Cerebellar nuclear complex (tissue), 1 donor: ENCODE results near the gene NEUROG3.
"Not testable (repeated sequence)": the region's sequence is repeated elsewhere in the genome, so short reads cannot be mapped to it uniquely, and the experiment has no call there.

Experiments used
- DNase-seq, 2 experiments: peaks; one replicate each; lab custom pipeline; 2025; lab: John Stamatoyannopoulos, UW

The NEUROG3 gene

DNA sequence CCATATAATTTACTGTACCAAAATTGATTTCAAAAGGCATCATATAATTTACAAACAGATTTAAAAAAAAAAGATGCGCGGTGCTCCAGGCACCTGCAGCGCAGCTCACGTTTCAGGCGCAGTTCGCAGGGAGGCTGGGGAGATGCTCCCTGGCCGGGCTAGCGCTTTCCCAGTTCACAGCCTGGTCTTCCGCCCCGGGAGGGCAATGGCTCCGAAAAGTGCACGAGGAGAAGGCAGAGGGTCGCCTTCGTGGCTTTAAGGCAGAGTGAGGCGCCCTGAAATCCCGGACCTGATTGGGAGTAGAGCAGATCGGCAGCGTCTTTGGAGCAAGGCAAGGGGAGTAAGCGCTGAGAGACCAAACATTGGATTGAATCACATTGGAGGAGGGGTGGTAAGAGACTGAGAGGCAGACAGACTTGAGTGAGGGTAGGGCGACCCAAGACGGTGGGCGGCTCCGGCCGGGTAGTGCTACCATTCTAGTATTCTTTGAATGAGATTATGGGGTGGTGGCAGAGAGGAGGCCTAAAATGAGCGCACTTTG is 1.5 kb downstream of the NEUROG3 start:
- no peak for DNase-seq

DNA sequence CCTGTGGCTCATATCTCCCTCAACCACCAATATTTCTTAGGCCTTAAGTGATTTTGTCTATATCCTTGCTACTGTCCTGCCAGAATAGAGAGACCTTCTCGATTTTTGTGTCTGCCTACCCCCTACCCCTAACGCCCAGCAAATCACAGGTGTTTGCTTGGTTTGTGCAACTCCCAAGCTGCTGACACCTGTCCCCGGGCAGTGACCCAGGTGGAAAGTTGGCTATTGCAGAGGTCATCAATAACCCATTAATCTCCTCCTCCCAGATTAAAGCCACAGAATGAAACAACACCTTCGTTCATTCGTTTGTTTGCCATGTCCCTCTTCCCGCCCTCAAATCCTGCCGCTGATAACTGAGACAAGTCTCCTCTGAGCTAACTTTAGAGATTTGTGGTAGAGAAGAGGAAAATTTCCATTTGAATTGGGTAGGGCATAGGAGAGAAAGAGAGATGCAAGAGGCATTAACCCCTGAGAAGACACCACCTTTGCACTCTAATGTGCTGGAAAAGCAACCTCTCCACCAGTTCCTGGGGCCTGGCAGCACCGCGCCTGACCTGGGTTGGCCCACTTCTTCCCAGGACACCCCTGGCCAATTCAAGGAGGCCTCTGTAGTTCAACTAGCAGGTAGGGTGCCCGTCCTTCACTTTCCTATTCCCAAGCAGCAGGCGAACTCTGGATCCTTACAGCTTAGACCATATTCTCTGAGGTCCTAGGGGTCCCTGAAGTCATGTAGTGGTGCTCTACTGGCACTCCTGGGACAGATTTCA is 3.0 kb downstream of the NEUROG3 start:
- DNase-seq = no peak

GRCh38 chr10:69569396-69569934 is 3.8 kb downstream of the NEUROG3 start:
- DNase-seq = no peak

DNA sequence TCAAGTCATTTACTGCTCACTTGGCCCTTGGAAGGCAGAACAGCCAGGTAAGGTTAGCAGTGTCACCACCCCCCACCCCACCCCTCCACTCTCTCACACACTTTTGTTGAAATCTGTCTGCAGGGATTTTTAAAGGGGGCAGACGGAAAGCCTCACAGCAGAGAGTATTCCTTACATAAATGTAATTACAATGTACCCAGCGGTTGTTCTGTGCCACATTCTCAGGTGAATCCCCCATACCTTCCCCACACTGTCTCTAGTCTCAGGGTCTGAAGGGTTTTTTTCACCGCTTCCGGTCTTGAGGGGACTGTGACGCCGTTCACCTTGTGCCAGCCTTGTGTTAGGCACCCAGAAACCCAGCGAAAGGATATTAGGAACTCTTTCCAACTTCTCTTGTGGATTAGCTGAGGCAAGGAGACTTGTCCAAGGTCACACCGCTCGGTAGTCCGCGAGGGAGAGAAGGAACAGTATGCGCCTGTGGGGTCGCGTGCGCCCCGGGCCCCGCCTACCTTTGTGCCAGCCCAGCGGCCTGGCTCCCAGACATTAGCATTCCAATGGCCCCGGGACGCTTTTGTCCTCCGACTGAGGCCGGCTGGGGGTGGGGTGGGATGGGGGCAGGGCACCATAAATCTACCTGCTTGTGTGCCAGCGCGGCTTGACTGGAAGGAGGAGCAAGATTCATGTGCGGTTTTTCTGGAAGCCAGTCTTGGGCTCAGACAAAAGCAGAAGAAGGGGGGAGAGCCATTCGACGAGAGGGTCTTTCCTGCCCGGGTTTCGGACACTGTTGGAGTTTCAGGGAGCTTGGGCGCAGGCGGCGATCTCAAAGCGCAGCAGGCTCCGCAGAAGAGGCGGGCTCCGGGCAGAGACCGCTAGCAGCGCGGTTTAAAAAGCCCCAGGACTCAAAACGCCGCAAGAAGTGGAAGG is 4.5 kb downstream of the NEUROG3 start:
- DNase-seq = no peak

- DNase-seq = no peak
Observed at GRCh38 chr10:69567920-69568319, 5.3 kb downstream of the NEUROG3 start.

GRCh38 chr10:69562731-69563254 is 10.4 kb downstream of the NEUROG3 start:
- no peak for DNase-seq

GRCh38 chr10:69559525-69559924 is 13.7 kb downstream of the NEUROG3 start:
- no peak for DNase-seq

- no peak for DNase-seq
Observed at GRCh38 chr10:69558559-69558958, 14.7 kb downstream of the NEUROG3 start.

- no peak for DNase-seq
Observed at GRCh38 chr10:69554611-69555010, 18.6 kb downstream of the NEUROG3 start.

- no peak for DNase-seq
Observed at GRCh38 chr10:69553328-69553727, 19.9 kb downstream of the NEUROG3 start.

DNA sequence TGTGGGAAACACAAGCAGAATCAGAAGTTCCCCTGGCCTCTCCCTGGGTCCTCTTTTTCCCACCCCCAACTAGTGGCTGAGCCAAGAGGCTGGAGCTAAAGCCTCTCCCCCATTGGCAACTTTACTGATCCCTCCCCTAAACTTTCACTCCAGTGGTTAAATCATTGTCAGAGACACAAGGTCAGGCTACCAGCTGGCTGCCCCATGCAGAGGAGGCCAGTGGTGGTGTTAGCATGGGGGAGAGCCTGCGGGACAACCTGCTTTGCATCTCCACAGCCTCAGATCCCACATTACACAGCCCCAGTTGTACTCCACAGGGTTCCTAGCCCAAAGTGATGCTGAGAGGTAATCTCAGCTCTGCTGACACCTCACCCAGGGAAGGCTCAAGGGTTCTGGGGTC is 21.0 kb downstream of the NEUROG3 start:
- no peak for DNase-seq

DNA sequence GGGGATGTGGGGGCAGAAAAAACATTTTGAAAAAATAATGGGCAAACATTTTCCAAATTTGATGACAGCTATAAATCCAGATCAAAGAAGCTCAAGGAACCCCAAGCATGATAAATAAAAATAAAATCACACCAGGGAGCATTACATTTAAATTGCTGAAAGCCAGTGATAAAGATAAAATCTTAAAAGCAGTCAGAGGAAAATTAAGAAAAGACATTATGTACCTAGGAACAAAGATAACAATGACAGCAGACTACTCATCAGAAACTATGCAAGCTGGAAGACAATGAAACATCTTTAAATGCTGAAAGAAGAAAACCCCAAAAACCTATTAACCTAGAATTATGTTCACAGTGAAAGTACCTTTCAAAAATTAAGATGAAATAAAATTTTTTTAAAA is 23.3 kb downstream of the NEUROG3 start:
- no peak for DNase-seq

DNA sequence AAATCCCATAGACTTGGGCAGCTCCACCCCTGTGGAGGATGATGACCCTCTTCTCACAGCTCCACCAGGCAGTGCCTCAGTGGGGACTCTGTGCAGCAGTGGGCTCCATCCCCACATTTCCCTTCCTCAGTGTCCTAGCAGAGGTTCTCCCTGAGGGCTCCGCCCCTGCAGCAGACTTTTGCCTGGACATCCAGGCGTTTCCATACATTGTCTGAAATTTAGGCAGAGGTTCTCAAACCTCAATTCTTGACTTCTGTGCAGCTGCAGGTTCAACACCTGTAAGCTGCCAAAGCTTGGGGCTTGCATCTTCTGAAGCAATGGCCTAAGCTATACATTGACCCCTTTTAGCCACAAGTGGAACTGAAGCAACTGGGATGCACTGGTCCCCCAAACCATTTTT is 31.8 kb downstream of the NEUROG3 start:
- DNase-seq = no peak

- DNase-seq = no peak
Observed at GRCh38 chr10:69538461-69538860, 34.8 kb downstream of the NEUROG3 start.

DNA sequence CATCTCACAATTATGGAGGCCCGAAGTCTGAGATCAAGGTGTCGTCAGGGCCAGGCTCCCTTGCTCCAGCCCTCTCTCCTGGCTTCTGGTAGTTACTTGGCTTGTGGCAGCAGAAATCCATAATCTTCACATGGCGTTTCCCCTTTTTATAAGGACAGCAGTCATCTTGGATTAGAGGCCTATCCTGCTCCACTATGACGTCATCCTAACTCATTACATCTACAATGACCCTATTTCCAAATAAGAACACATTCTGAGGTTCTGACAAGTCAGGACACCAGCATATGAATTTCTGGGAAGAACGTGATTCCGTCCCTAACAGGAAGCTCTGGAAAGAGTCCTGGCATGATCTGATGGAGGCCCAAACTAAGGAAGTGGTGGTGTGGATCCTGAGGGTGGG is 35.8 kb downstream of the NEUROG3 start:
- no peak for DNase-seq

- DNase-seq = not testable (repeated sequence)
Observed at GRCh38 chr10:69536521-69536920, 36.7 kb downstream of the NEUROG3 start.

- DNase-seq = no peak
Observed at GRCh38 chr10:69533658-69534057, 39.6 kb downstream of the NEUROG3 start.

- no peak for DNase-seq
Observed at GRCh38 chr10:69527961-69528360, 45.3 kb downstream of the NEUROG3 start.
